Measurements from ENCODE around the gene TIAM1. TPM values are rescaled to one million over a fixed set of nuclear protein-coding genes. Genes with fewer than 3 reads are reported as not detected.

TIAM1 gene
- total and polyA plus RNA-seq, 2 of the 8 experiments (the other 6 are each of a cell fraction or from before 2014, with no cell fraction given): 10.1 to 30.7 TPM

GRCh38 chr21:31358158-31358557 lies 14.1 kb upstream of the TIAM1 start:
- no peaks in the 10 kb centered on the region for H3K23me2 ChIP-seq (ENCODE audit: low read depth, low read length)
- POLR2A ChIA-PET (ENCODE audit: partially characterized antibody): no interaction called here
- H3K4me1 ChIP-seq (replicated peaks in 1 of 4; ENCODE audit: control insufficient read depth in 3 of 4, insufficient read depth in 4 of 4, low read length in 3 of 4): no peaks in the 10 kb centered on the region
- no peaks in the 10 kb centered on the region; a peak in 1 of 4 replicates for H3K79me2 ChIP-seq (ENCODE audit: control insufficient read depth in 1 of 2, insufficient read depth in 2 of 2, low read length in 2 of 2)
- no peak overlapping the region for H3K27ac ChIP-seq (ENCODE audit: low read depth, low read length)
- CTCF ChIA-PET (ENCODE audit: partially characterized antibody): interaction anchor here (0.6 kb wide), 1 partner anchor 10 kb away, joined by 3 read pairs; no protein-coding TSS in a partner anchor
- H3K23ac ChIP-seq (ENCODE audit: insufficient read length): no peak overlapping the region
- no peak overlapping the region for H4K5ac ChIP-seq (ENCODE audit: insufficient read length, low read depth, low read length)
- H2AK5ac ChIP-seq (ENCODE audit: low read depth, low read length): no peak overlapping the region
- no peak overlapping the region for H4K8ac ChIP-seq (ENCODE audit: extremely low read depth, insufficient read depth, low read length)
- no peak overlapping the region for H2BK5ac ChIP-seq (ENCODE audit: low read depth, low read length)
- H3K18ac ChIP-seq (ENCODE audit: extremely low read depth, low read length): no peak overlapping the region
- FAIRE-seq (no peak), DNase-seq (ENCODE audit: low read depth in 1 of 2, low spot score in 2 of 2) (no peak)
- no peaks in the 10 kb centered on the region for H4K20me1 ChIP-seq (replicated peaks in 1 of 2; ENCODE audit: control insufficient read depth in 1 of 2, insufficient read depth in 2 of 2, low read length in 2 of 2)
- H3K79me1 ChIP-seq (ENCODE audit: low read depth, low read length): no peaks in the 10 kb centered on the region; the same call in 1 of the 2 replicates
- WGBS, 2 experiments (ENCODE audit: extremely low coverage in 1 of 2, insufficient coverage in 1 of 2, insufficient read length in 1 of 2, insufficient replicate concordance in 2 of 2, low coverage in 1 of 2, low lambda C conversion rate in 2 of 2, missing lambda C conversion rate in 1 of 2): 99% methylated on average over 8 of the region's 8 CpGs; no CpG with 5 or more reads in 1 of the 2 experiments
- no peak overlapping the region for H2BK12ac ChIP-seq (ENCODE audit: low read depth, low read length)
- no peak overlapping the region for H2BK120ac ChIP-seq (replicated peaks; ENCODE audit: low read depth, low read length)
- no peak overlapping the region for H3K9ac ChIP-seq (replicated peaks in 1 of 4; ENCODE audit: extremely low read depth in 1 of 4, low read depth in 3 of 4, low read length in 3 of 4)
- no peak overlapping the region for H4K91ac ChIP-seq (replicated peaks; ENCODE audit: insufficient read length, low read length)
- H2BK15ac ChIP-seq (ENCODE audit: low read length): no peak overlapping the region
- no peak overlapping the region for H3K4me3 ChIP-seq (ENCODE audit: extremely low read depth in 1 of 4, insufficient read depth in 2 of 4, low read depth in 3 of 4, low read length in 4 of 4)
- H3K9me3 ChIP-seq (ENCODE audit: insufficient read depth in 2 of 2, low read depth in 1 of 2, low read length in 1 of 2): no peaks in the 10 kb centered on the region
- no peaks in the 10 kb centered on the region for H3K36me3 ChIP-seq (ENCODE audit: control insufficient read depth in 2 of 4, insufficient read depth in 4 of 4, low read length in 3 of 4)
- no peak overlapping the region for H3K56ac ChIP-seq (replicated peaks; ENCODE audit: insufficient read length, low read depth, low read length)
- H3K14ac ChIP-seq (ENCODE audit: insufficient read length): no peak overlapping the region
- no peak overlapping the region for H2AFZ ChIP-seq (ENCODE audit: low read length)
- no peak overlapping the region for H3K4ac ChIP-seq (replicated peaks; ENCODE audit: insufficient read length, low read depth, low read length)
- no peaks in the 10 kb centered on the region for H3K27me3 ChIP-seq (replicated peaks in 1 of 4; ENCODE audit: control insufficient read depth in 3 of 4, extremely low read depth in 1 of 4, insufficient read depth in 3 of 4, low read length in 3 of 4)
- H2BK20ac ChIP-seq (ENCODE audit: low read length): no peak overlapping the region
- H3K4me2 ChIP-seq (ENCODE audit: insufficient read depth in 1 of 2, low read depth in 2 of 2, low read length in 2 of 2): no peak overlapping the region
- TF ChIP-seq NANOG (IDR thresholded peaks at IDR 0.05; ENCODE audit: insufficient read depth, low read depth, low read length, poor library complexity, severe bottlenecking) (no peak), CEBPB (IDR thresholded peaks at IDR 0.05; ENCODE audit: low read depth, low read length) (no peak)
